Right atrium auricular region (tissue), 2 donors: ENCODE results near the gene JRKL. TPM values are rescaled to one million over a fixed set of nuclear protein-coding genes. Genes with fewer than 3 reads are reported as not detected.
"Not testable (repeated sequence)": the region's sequence is repeated elsewhere in the genome, so short reads cannot be mapped to it uniquely, and the experiment has no call there.

Source experiments
- DNase-seq: peaks from one replicate; pipeline ENCODE4 v3.0.0-alpha.2; 2019; ENCODE audit warnings: low spot score
- H3K27ac ChIP-seq, 2 donors: fragments of 200-600 bp; sonication (generic); 1 replicate in 1 of 2; 2 replicates in 1 of 2; pipeline ENCODE4 v1.5.1; 2016 to 2019
- H3K27me3 ChIP-seq, 2 donors: fragments of 200-600 bp; sonication (generic); one replicate each; pipeline versions ENCODE4 v1.5.1 to v1.6.0; 2017 to 2019
- H3K36me3 ChIP-seq: fragments of 200-600 bp; sonication (generic); one replicate; pipeline ENCODE4 v1.5.1; 2016
- H3K4me1 ChIP-seq, 2 donors: fragments of 200-600 bp; sonication (generic); one replicate each; pipeline versions ENCODE4 v1.5.1 to v1.6.0; 2017 to 2019
- H3K4me3 ChIP-seq, 2 donors: fragments of 200-600 bp; sonication (generic); 1 replicate in 1 of 2; 2 replicates in 1 of 2; pipeline ENCODE4 v1.5.1; 2017 to 2019; ENCODE audit warnings: mild to moderate bottlenecking in 1 of 2, moderate library complexity in 1 of 2
- H3K9me3 ChIP-seq, 2 donors: fragments of 200-600 bp; sonication (generic); one replicate each; pipeline ENCODE4 v1.5.1; 2019
- CTCF ChIP-seq, 2 donors: fragments of 200-600 bp; sonication (generic); IDR thresholded peaks; one replicate each; pipeline ENCODE4 v1.5.1; 2019; ENCODE audit warnings: antibody characterized with exemption in 2 of 2
- total RNA-seq, 2 donors: library from RNA; depleted of rRNA; stranded (reverse); fragments of >200 nt; gene quantifications; one replicate each; pipeline ENCODE4 v1.1.0, GENCODE V29; 2016

Gene JRKL
- total RNA-seq, 2 donors from 2014 or later, result 4.2 to 4.8 TPM

GRCh38 chr11:96396637-96397036, 6.8 kb downstream of the JRKL start:
- DNase-seq, result no peak
- Histone ChIP-seq H3K4me3 (no peak overlapping the region), H3K27ac (no peak overlapping the region), H3K27me3 (no peaks in the 10 kb centered on the region), H3K9me3 (no peaks in the 10 kb centered on the region), H3K4me1 (no peaks in the 10 kb centered on the region), H3K36me3 (no peaks in the 10 kb centered on the region)
- no peak for TF ChIP-seq CTCF (IDR thresholded peaks at IDR 0.05)

- H3K4me1 ChIP-seq, result no peaks in the 10 kb centered on the region
- no peak overlapping the region for H3K4me3 ChIP-seq
- no peaks in the 10 kb centered on the region for H3K27me3 ChIP-seq
- H3K36me3 ChIP-seq, result no peaks in the 10 kb centered on the region
- H3K9me3 ChIP-seq, result no peaks in the 10 kb centered on the region
- H3K27ac ChIP-seq, result no peak overlapping the region
- no peak for DNase-seq
- TF ChIP-seq CTCF (IDR thresholded peaks at IDR 0.05), result no peak
Measured at GRCh38 chr11:96397863-96398262, 8.1 kb downstream of the JRKL start.

- H3K4me1 ChIP-seq, result no peaks in the 10 kb centered on the region
- no peaks in the 10 kb centered on the region for H3K9me3 ChIP-seq
- H3K27ac ChIP-seq, result no peak overlapping the region
- no peak overlapping the region for H3K4me3 ChIP-seq
- DNase-seq, result no peak
- no peak for TF ChIP-seq CTCF (IDR thresholded peaks at IDR 0.05)
- no peaks in the 10 kb centered on the region for H3K27me3 ChIP-seq
- H3K36me3 ChIP-seq, result no peaks in the 10 kb centered on the region
Measured at GRCh38 chr11:96400697-96401096, 10.9 kb downstream of the JRKL start.

- H3K4me1 ChIP-seq, H3K4me3 ChIP-seq, H3K36me3 ChIP-seq, DNase-seq, H3K27ac ChIP-seq, H3K27me3 ChIP-seq, H3K9me3 ChIP-seq: not testable (repeated sequence)
Measured at GRCh38 chr11:96411412-96411811, 21.6 kb downstream of the JRKL start.

GRCh38 chr11:96412761-96413381, 23.1 kb downstream of the JRKL start:
- Histone ChIP-seq H3K4me3 (no peak overlapping the region), H3K4me1 (no peaks in the 10 kb centered on the region), H3K36me3 (no peaks in the 10 kb centered on the region), H3K9me3 (no peaks in the 10 kb centered on the region), H3K27me3 (no peaks in the 10 kb centered on the region), H3K27ac (no peak overlapping the region)
- no peak for TF ChIP-seq CTCF (IDR thresholded peaks at IDR 0.05)
- DNase-seq, result no peak

GRCh38 chr11:96413408-96413807, 23.6 kb downstream of the JRKL start:
- no peaks in the 10 kb centered on the region for H3K36me3 ChIP-seq
- no peak for DNase-seq
- H3K27ac ChIP-seq, result no peak overlapping the region
- H3K4me1 ChIP-seq, result no peaks in the 10 kb centered on the region
- H3K27me3 ChIP-seq, result no peaks in the 10 kb centered on the region
- H3K9me3 ChIP-seq, result no peaks in the 10 kb centered on the region
- TF ChIP-seq CTCF (IDR thresholded peaks at IDR 0.05), result no peak
- no peak overlapping the region for H3K4me3 ChIP-seq
